Prostate gland (tissue), 2 donors: ENCODE measurements around the gene SPTB.

Source experiments
- CTCF ChIP-seq, 4 experiments: fragments of 200-600 bp in 2 of 4; fragments of 450-650 bp in 2 of 4; sonication (generic) in 2 of 4; IDR thresholded peaks; 1 replicate in 3 of 4; 2 replicates in 1 of 4; pipeline ENCODE4 v1.5.1; 2016 to 2019; ENCODE audit warnings: antibody characterized with exemption in 4 of 4, mild to moderate bottlenecking in 2 of 4, moderate library complexity in 2 of 4
- POLR2A ChIP-seq: fragments of 450-650 bp; IDR thresholded peaks from one replicate; pipeline ENCODE4 v1.6.1; 2016; ENCODE audit warnings: antibody characterized with exemption, mild to moderate bottlenecking

- TF ChIP-seq CTCF (IDR thresholded peaks at IDR 0.05) (no peak), POLR2A (no peak)
Observed at GRCh38 chr14:64792871-64793560, 86.7 kb downstream of the SPTB start.
